ENCODE data around the gene CPPED1. TPM values are rescaled to one million over a fixed set of nuclear protein-coding genes. Genes with fewer than 3 reads are reported as not detected.

The CPPED1 gene
- total RNA-seq (2022; extraction: Qiagen RNA extraction) = 25.3 to 30.5 TPM (median 28.9 TPM) in 5 replicates

GRCh38 chr16:12803203-12804093 is at the start of gene CPPED1:
Gene CPPED1 (minus strand): TSS chr16:12803887. CDS start chr16:12803776, 111 bp downstream.

Other genes with a start within 250 kb of the CPPED1 start
- 0.07 to 0.12 TPM (median 0.08 TPM) in 5 replicates for gene SHISA9, start 97.7 kb upstream of the CPPED1 start, total RNA-seq (2022; extraction: Qiagen RNA extraction)

All from A549 treated with dexamethasone at 1 μM for 4 hours (cell line).